PC-3 (cell line): ENCODE results near the gene ZP1. TPM values are rescaled to one million over a fixed set of nuclear protein-coding genes. Genes with fewer than 3 reads are reported as not detected.

Source experiments
- ATAC-seq: fragments of 200-7000 bp; cut with Tn5 transposase; 2 replicates; pipeline ENCODE4 v1.9.1; 2020; ENCODE audit warnings: mild to moderate bottlenecking, moderate library complexity
- BruUV-seq: library from RNA; stranded (reverse); fragments of 400-500 nt; replicated peaks from 2 replicates; lab custom pipeline; 2021; lab: Mats Ljungman, UMichigan
- CTCF ChIA-PET: fragments of 300-600 bp; sonication (Branson Sonifier 250); formaldehyde crosslinking; loops from one replicate; lab custom pipeline; 2022; ENCODE audit warnings: antibody characterized with exemption; lab: Charles Lee
- POLR2A ChIA-PET: fragments of 300-600 bp; sonication (Branson Sonifier 250); formaldehyde crosslinking; loops from one replicate; lab custom pipeline; 2022; ENCODE audit warnings: antibody characterized with exemption; ENCODE audit not compliant: unreplicated experiment; lab: Charles Lee
- DNase-seq: peaks from one replicate; pipeline ENCODE4 v3.0.0-alpha.2; 2015
- H2AFZ ChIP-seq: fragments of 300-600 bp; sonication (generic); 2 replicates; pipeline ENCODE4 v1.6.0; 2016; ENCODE audit warnings: antibody characterized with exemption, low read length
- H3F3A ChIP-seq: fragments of 300-600 bp; sonication (generic); one replicate; pipeline ENCODE4 v1.6.0; 2017; ENCODE audit warnings: antibody characterized with exemption, low read length, control low read depth, mild to moderate bottlenecking; ENCODE audit not compliant: unreplicated experiment
- H3K27ac ChIP-seq: fragments of 300-600 bp; sonication (generic); 2 replicates; pipeline ENCODE4 v1.5.1; 2016; ENCODE audit warnings: mild to moderate bottlenecking, low read length
- H3K27me3 ChIP-seq: fragments of 300-600 bp; sonication (generic); 2 replicates; pipeline ENCODE4 v1.6.1; 2016; ENCODE audit warnings: low read length, mixed read lengths
- H3K36me3 ChIP-seq: fragments of 300-600 bp; sonication (generic); 2 replicates; pipeline ENCODE4 v1.6.1; 2016; ENCODE audit warnings: low read depth, mixed run types, low read length, mixed read lengths
- H3K4me1 ChIP-seq: fragments of 300-600 bp; sonication (generic); 2 replicates; pipeline ENCODE4 v1.5.1; 2016; ENCODE audit warnings: low read length; ENCODE audit not compliant: insufficient read depth
- H3K4me2 ChIP-seq: fragments of 300-600 bp; sonication (generic); 2 replicates; pipeline ENCODE4 v1.6.0; 2016; ENCODE audit warnings: low read length
- H3K4me3 ChIP-seq: fragments of 300-600 bp; sonication (generic); 2 replicates; pipeline ENCODE4 v1.5.1; 2016; ENCODE audit warnings: mild to moderate bottlenecking, low read length, mixed read lengths
- H3K79me2 ChIP-seq: fragments of 300-600 bp; sonication (generic); 2 replicates; pipeline ENCODE4 v1.6.1; 2017; ENCODE audit warnings: low read length, mixed read lengths
- H3K9ac ChIP-seq: fragments of 300-600 bp; sonication (generic); 2 replicates; pipeline ENCODE4 v1.6.0; 2016; ENCODE audit warnings: mild to moderate bottlenecking, low read length
- H3K9me2 ChIP-seq: fragments of 300-600 bp; sonication (generic); replicated peaks from 2 replicates; pipeline ENCODE4 v1.6.1; 2016; ENCODE audit warnings: mixed run types, low read length, mixed read lengths
- H3K9me3 ChIP-seq: fragments of 300-600 bp; sonication (generic); 2 replicates; pipeline ENCODE4 v1.6.1; 2016; ENCODE audit warnings: low read length, mixed read lengths
- H4K20me1 ChIP-seq: fragments of 300-600 bp; sonication (generic); 2 replicates; pipeline ENCODE4 v1.6.1; 2016; ENCODE audit warnings: low read length, mixed read lengths
- CTCF ChIP-seq: fragments of 300-600 bp; sonication (generic); conservative IDR thresholded peaks from 2 replicates; pipeline ENCODE4 v1.5.1; 2017; ENCODE audit warnings: antibody characterized with exemption, low read depth, mild to moderate bottlenecking, low read length
- EZH2 ChIP-seq: fragments of 300-600 bp; sonication (generic); IDR thresholded peaks from one replicate; pipeline ENCODE4 v1.6.1; 2017; ENCODE audit warnings: antibody characterized with exemption, mild to moderate bottlenecking, low read length; ENCODE audit not compliant: unreplicated experiment
- EZH2phosphoT487 ChIP-seq: fragments of 300-600 bp; sonication (generic); IDR thresholded peaks from 2 replicates; pipeline ENCODE4 v1.6.1; 2018; ENCODE audit warnings: mild to moderate bottlenecking, antibody characterized with exemption, low read length, borderline replicate concordance
- intact Hi-C: fragments of 100-400 bp; cut with micrococcal nuclease; formaldehyde crosslinking; loops from 2 replicates; pipeline ENCODE4 v1.9.0; 2023
- total RNA-seq: library from RNA; depleted of rRNA; stranded (reverse); fragments of >200 nt; gene quantifications from 2 replicates; pipeline ENCODE4 v1.2.3, GENCODE V29; 2014

ZP1 gene
- total RNA-seq, 1 experiment from 2014 or later: not detected

GRCh38 chr11:60910711-60911380 is 43.5 kb downstream of the ZP1 start:
- no TSS peak for BruUV-seq
- Histone ChIP-seq H3K27ac (no peak overlapping the region), H3K9me2 (no peaks in the 10 kb centered on the region), H3K36me3 (no peaks in the 10 kb centered on the region), H2AFZ (no peak overlapping the region), H3K9ac (no peak overlapping the region), H3F3A (peaks cover 7% of the 10 kb centered on the region), H3K4me3 (no peak overlapping the region), H4K20me1 (no peaks in the 10 kb centered on the region), H3K4me2 (no peak overlapping the region), H3K79me2 (peaks cover 24% of the 10 kb centered on the region), H3K27me3 (no peaks in the 10 kb centered on the region), H3K4me1 (peaks cover 16% of the 10 kb centered on the region), H3K9me3 (no peaks in the 10 kb centered on the region)
- CTCF ChIA-PET: no interaction called here
- no peak for DNase-seq
- TF ChIP-seq EZH2phosphoT487 (no peak), EZH2 (no peak), CTCF (no peak)
- POLR2A ChIA-PET: interaction anchor here (0.7 kb wide), 1 partner anchor 79 kb away, joined by 3 read pairs; no protein-coding TSS in a partner anchor
- ATAC-seq: no peak
- intact Hi-C loops: no loop called here

GRCh38 chr11:60912223-60912850 is 45.0 kb downstream of the ZP1 start:
- intact Hi-C loops: no loop called here
- Histone ChIP-seq H3F3A (peaks cover 7% of the 10 kb centered on the region), H3K4me3 (no peak overlapping the region), H3K27ac (no peak overlapping the region), H3K9me2 (no peaks in the 10 kb centered on the region), H3K9me3 (no peaks in the 10 kb centered on the region), H3K79me2 (peaks cover 34% of the 10 kb centered on the region), H2AFZ (no peak overlapping the region), H3K9ac (no peak overlapping the region), H4K20me1 (no peaks in the 10 kb centered on the region), H3K4me1 (peaks cover 23% of the 10 kb centered on the region), H3K27me3 (no peaks in the 10 kb centered on the region), H3K36me3 (no peaks in the 10 kb centered on the region; the same call in 1 of the 2 replicates), H3K4me2 (no peak overlapping the region)
- DNase-seq (no peak), ATAC-seq (no peak)
- TF ChIP-seq EZH2phosphoT487 (no peak), CTCF (no peak), EZH2 (no peak)
- CTCF ChIA-PET: interaction anchor here (1.9 kb wide), 1 partner anchor 13 kb away, joined by 13 read pairs; no protein-coding TSS in a partner anchor
- BruUV-seq: no TSS peak
- POLR2A ChIA-PET: no interaction called here
